Stimulated activated CD8-positive, alpha-beta memory T cell treated with anti-CD3 and anti-CD28 coated beads, Interleukin-4, amount 100 ng/mL, for 48 hours (primary cell): ENCODE data around the gene ICE2.

Source experiments
- DNase-seq: peaks from one replicate; pipeline ENCODE4 v3.0.0-alpha.2; 2020

ICE2 gene

DNA sequence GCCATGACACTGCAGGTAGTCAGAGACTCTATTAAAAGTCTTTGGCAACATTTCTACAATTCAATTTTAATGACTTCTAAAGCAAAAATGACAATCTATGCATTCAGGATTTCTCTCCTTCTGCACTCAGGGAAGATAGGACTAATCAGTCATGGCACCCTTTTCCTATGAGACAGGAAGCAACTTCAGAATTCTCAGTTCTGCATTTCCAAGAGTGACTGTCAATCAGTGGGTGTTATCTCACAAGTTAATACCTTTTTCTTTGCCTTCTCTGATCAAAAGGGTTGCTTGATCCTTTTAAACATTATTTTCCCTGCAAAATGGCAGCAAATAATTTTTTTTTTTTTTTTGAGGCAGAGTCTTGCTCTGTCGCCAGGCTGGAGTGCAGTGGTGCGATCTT is 7.8 kb upstream of the ICE2 start:
- no peak for DNase-seq

DNA sequence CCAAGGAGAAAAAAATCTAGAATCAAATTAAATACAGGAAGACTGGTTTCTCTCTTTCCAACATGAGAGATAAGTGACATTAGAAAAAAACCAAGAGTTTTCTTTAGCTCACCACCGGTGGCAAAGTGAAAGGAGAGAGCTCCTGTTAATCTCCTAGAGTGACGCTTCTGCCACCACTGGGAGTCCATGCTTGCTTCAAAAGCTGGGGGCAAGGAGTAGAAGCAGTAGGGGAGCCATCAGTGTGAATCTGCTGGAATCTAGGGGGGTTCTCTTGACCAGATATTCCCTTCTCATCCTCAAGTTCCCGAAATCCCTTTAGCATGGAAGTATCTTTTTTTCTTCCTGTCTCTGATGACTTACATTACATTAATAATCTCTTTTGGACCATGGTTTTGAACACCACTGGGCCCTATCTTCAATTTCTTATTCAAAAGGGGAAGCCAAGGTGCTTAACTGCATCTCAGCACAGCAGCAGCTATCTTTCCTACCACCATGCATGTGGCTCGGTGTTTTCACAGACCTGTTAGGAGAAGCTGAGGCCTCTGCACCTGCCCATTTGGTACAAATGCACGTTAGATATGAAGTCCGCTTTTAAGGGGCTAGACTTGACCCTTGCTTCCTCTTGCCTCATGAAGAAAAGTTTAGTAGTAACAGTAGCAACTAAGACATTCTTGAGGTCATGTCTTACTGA is 6.6 kb upstream of the ICE2 start:
- DNase-seq: no peak

GRCh38 chr15:60483042-60483441 is 4.1 kb upstream of the ICE2 start:
- no peak for DNase-seq

DNA sequence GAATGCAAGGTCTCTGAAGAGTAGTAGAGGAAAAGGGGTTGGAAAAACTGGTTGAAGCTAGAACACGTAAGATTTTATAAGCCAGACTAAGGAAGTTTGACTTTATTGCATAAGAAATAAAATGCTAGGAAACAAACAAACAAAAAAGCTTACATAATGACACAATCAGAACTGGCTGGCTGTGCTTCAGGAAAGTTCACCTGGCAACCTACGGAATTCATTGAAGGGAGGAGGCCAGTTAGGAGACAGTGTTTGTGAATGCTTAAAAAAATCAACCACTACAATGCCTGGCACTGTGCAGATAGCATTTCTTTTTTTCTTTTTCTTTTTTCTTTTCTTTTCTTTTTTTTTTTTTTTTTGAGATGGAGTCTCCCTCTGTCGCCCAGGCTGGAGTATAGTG is 1.9 kb upstream of the ICE2 start:
- DNase-seq: no peak

DNA sequence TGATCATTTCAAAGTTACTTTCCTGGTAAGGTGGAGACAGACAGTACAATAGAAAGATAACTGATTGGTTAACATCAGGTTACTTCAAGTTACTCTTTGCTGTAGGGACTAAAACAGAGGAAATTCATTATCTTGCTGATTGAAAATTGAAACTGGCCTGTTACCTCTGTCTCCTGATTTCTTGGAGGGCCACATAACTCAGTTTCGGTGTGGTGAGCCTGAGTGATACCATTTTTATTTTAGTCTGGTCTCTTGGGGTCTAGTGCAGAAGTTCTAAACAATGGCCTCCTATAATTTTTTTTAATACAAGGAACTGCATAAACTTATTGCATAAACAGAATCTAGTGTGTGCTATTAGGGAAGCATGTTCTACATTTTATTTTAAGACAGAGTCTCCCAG is 1.2 kb upstream of the ICE2 start:
- no peak for DNase-seq

GRCh38 chr15:60479361-60480110 is 594 bp upstream of the ICE2 start:
- DNase-seq: no peak

GRCh38 chr15:60477916-60478565 is 901 bp downstream of the ICE2 start:
- DNase-seq: no peak

DNA sequence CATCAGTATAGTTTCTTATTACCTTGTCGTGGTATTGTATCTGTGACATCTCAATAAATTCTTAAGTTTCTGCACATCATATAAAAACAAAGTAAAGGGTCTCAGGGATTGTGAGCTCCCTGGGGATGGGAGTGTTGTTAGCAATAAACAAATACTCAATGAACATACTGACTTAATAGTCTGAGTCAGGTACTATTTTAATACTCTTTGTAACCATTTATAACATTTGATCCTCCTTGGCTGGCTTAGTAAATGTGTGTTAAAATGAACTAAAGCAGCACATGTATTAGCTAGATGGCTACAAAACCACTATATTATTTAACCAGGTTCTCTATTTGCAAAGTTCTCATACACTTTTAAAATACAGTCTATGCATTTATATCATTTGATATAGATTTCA is 1.8 kb downstream of the ICE2 start:
- DNase-seq: no peak

DNA sequence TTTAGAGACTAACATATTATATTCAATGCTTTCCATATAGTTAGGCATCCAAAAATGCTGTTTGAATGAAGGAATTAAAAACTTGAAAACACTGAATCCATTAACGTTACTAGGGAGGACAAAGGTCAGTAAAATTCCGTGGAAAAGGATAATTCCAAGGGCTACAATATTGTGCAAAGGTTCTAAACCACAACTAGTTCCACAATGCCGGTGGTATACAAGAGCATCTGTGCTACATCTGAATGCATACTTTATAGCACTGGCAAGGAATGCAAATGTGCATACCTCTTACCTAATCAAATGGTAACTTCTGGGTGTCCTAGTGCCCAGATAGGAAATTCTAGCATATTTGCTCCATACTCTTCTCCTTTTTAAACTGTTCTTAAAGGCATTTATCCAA is 2.2 kb downstream of the ICE2 start:
- no peak for DNase-seq

DNA sequence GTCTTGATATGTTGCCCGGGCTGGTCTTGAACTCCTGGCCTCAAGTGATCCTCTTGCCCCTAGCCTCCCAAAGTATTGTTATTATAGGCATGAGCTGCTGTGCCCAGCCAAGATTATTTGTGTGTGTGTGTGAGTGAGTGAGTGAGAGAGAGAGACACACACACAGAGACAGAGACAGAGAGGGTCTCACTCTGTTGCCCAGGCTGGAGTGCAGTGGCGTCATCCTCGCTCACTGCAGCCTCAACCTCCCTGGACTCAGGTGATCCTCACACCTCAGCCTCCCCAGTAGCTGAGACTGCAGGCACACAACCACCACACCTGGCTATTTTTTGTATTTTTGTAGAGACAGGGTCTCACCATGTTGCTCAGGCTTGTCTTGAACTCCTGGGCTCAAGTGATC is 5.8 kb downstream of the ICE2 start:
- no peak for DNase-seq

- DNase-seq: no peak
Measured at GRCh38 chr15:60471314-60471713, 7.6 kb downstream of the ICE2 start.

DNA sequence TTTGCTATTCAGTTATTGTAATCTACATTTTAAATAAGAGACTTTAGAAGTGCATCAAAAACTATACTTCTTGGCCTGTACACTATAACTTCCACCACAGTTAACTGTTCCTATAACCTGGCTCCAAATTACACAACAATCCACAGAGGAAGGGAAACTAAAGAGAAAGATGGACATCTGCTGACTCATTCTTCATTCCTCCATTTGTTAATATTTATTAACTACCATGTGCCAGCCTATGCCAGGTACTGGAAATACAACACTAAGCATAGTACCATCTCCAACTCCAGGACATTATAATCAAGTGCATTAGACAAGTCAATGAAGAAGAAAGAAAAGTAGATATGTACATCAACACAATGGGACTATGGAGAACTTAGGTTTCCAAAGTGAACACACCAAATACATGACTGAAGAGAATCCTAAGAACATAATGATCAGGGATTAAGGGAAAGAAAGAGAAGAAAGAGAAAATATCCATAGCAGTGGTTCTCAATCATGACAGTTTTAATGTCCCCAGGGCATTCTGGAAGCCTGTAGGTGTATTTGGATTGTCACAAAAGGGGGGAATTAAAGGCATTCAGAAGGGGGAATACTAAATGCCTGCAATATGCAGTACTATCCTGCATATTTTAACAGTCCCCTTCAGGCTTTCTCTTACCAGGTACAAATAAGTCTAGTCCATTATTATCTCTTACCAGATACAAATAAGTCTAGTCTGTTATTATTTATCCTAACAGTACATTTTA is 8.9 kb downstream of the ICE2 start:
- no peak for DNase-seq

DNA sequence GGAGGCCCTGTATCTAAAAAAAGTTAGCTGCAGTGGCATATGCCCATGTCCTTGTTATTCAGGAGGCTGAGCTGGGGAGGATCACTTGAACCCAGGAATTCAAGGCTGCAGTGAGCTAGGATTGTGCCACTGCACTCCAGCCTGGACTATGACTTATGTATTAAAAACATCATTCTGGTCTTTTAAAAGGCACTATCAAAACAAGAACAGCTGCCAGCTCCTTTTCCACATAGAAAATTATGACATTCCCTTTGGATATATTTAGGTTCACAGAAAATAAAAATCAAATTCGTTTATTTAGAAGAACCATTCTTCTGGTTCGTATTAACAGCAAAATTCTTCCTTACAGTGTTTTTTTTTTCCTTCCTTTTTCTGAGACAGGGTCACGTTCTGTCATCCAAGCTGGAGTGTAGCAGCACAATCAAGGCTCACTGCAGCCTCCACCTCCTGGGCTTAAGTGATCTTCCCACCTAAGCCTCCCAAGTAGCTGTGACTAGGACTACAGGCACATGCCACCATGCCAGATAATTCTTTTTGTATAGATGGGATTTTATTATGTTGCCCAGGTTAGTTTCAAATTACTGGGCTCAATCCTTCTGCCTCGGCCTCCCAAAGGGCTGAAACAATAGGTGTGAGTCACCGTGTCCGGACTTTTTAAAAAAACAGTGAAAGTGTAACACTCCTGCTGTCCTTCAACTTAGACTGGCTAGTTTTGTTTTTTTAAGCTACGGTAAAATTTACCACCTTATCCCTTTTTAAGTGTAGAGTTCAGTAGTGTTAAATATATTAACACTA is 13.9 kb downstream of the ICE2 start:
- no peak for DNase-seq

DNA sequence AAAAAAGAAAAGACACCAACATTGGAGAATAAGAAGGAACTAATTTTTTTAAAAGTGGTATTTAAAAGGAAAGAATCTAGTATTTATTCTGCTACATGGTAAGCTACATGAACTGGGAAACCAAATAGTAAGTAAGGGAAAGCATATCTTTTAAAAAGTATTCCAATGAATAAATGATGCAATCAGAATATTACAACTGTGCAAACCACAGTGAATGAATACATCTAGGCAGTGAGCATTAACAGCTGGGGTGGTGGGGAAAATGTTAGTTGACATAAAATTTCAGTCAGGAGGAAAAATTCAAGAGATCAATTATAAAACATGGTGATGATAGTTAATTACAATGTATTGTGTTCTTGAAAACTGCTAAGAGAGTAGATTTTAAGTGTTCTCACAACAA is 16.9 kb downstream of the ICE2 start:
- no peak for DNase-seq

- no peak for DNase-seq
Measured at GRCh38 chr15:60460931-60461330, 18.0 kb downstream of the ICE2 start.

DNA sequence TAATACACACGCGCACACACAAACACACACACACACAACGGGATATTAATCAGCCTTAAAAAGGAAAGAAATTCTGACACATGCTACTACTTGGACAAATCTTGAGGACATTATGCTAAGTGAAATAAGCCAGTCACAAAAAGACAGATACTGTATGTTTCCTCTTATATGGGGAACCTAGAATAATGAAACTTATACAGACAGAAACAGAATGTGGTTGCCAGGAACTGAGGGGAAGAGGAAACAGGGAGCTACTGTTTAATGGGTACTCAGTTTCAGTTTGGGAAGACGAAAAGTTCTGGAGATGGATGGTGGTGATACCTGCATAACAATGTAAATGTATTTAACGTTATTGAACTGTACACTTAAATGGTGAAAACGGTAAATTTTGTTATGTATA is 20.2 kb downstream of the ICE2 start:
- no peak for DNase-seq

- DNase-seq: no peak
Measured at GRCh38 chr15:60457985-60458384, 21.0 kb downstream of the ICE2 start.

GRCh38 chr15:60454824-60455223 is 24.1 kb downstream of the ICE2 start:
- no peak for DNase-seq

DNA sequence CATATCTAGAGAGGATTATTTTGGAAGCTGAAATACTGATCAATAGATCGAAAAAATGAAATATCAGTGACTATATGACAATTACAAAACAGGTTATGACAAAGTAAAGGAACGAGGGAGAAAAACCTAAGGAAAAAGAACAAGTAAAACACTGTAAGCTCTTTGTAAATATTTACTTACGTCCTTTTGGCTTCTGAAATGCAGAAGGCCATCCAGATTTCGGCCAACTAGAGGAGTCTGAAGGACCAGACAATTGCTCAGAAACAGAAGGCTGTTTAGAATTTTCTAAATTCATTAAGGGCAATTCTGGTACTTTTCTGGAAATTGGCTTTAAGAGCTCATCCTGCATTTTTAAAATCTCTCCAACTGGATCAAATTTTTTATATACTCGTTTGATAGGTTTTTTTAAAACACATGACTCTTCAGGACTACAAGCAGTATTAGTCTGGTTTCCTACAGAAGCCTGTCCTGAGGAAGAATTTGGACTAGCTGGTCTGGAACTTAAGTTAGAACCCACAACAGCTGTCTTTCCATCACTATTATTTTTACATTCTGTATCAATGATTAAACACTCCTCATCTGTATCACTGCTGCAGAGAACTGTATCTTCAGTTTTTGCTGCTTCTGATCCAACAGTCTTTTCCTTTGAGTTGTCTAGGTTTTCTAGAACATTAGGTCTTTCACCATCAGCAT is 30.1 kb downstream of the ICE2 start:
- no peak for DNase-seq

DNA sequence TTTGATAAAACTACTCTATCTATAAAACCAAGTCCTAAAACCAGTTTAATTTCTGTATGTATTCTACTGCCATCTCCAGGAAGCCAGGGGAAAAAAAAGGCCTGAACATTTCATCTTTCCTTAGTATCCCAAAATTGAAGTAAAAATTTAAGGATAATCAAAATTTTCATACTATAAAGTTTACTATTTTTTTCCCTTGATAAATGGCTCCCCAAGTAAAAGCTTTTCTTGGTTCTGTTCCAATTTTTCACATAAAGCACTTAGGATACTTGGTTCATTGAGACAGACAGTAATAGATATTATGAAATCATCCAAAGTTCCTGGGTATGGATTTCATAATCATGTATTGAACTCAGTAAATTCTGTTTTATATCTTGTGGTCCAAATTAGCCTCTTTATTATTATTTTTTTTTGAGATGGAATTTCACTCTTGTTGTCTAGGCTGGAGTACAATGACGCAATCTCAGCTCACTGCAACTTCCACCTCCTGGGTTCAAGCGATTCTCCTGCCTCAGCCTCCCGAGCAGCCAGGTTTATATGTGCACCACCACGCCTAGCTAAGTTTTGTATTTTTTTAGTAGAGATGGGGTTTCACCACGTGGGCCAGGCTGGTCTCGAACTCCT is 34.5 kb downstream of the ICE2 start:
- no peak for DNase-seq

- DNase-seq: no peak
Measured at GRCh38 chr15:60442763-60443162, 36.2 kb downstream of the ICE2 start.
